Adrenal gland (tissue), 12 donors: ENCODE results near the gene SCRN1. TPM values are rescaled to one million over a fixed set of nuclear protein-coding genes. Genes with fewer than 3 reads are reported as not detected.
A peak's percentile ranks its signal among the peaks of the same experiment; 100 is the strongest.

ENCODE experiments used
- DNase-seq, 7 donors: peaks; one replicate each; pipeline ENCODE4 v3.0.0-alpha.2; 2019 to 2020
- H3K27ac ChIP-seq, 5 donors: fragments of 200-600 bp; sonication (generic) in 4 of 5; 1 replicate in 3 of 5; 2 replicates in 2 of 5; pipeline versions ENCODE4 v1.5.1 to v1.8.0; 2016 to 2020; ENCODE audit warnings: mild to moderate bottlenecking in 1 of 5
- H3K27me3 ChIP-seq: fragments of 200-600 bp; 2 replicates; pipeline ENCODE4 v1.8.0; 2021
- H3K36me3 ChIP-seq, 2 donors: fragments of 200-600 bp; replicated peaks in 1 of 2; 1 replicate in 1 of 2; 2 replicates in 1 of 2; pipeline versions ENCODE4 v1.5.1 to v1.8.0; 2018 to 2022
- H3K4me1 ChIP-seq, 2 donors: fragments of 200-600 bp; replicated peaks in 1 of 2; 1 replicate in 1 of 2; 2 replicates in 1 of 2; pipeline versions ENCODE4 v1.5.1 to v1.8.0; 2018 to 2021
- H3K4me3 ChIP-seq, 4 donors: fragments of 200-600 bp; sonication (generic) in 3 of 4; one replicate each; pipeline ENCODE4 v1.5.1; 2016 to 2018
- H3K9me3 ChIP-seq, 3 donors: fragments of 200-600 bp; sonication (generic) in 1 of 3; replicated peaks in 1 of 3; 1 replicate in 2 of 3; 2 replicates in 1 of 3; pipeline versions ENCODE4 v1.5.1 to v1.8.0; 2016 to 2021
- CTCF ChIP-seq, 6 experiments: fragments of 450-650 bp in 4 of 6; fragments of 200-600 bp in 2 of 6; sonication (generic) in 1 of 6; IDR thresholded peaks; 1 replicate in 5 of 6; 2 replicates in 1 of 6; pipeline versions ENCODE4 v1.5.1 to v1.8.0; 2016 to 2021; ENCODE audit warnings: antibody characterized with exemption in 6 of 6, mild to moderate bottlenecking in 2 of 6, moderate library complexity in 1 of 6
- POLR2A ChIP-seq, 2 donors: fragments of 450-650 bp; IDR thresholded peaks; one replicate each; pipeline ENCODE4 v1.6.1; 2017; ENCODE audit warnings: antibody characterized with exemption in 2 of 2, mild to moderate bottlenecking in 2 of 2, moderate library complexity in 1 of 2
- WGBS, 4 donors: extraction: QIAGEN DNeasy Blood & Tissue Kit in 2 of 4; methylation state at CpG; one replicate each; pipeline versions ENCODE4 v1.1.5 to v1.1.7; 2013 to 2017; 5-methylcytosine and 5-hydroxymethylcytosine counted together
- intact Hi-C, 2 donors: fragments of 100-400 bp; cut with DNase I; formaldehyde crosslinking; loops; one replicate each; pipeline versions ENCODE4 v1.14.1 to v1.15.0; 2022 to 2023
- polyA plus RNA-seq, 3 donors: library from polyadenylated mRNA; stranded (reverse); fragments of 200-250 nt in 2 of 3; fragments of 350-450 nt in 1 of 3; fragmentation: Illumina TruSeq in 1 of 3; extraction: RNeasy Lipid Tissue Mini Kit (QIAGEN cat#74804) in 1 of 3; gene quantifications; one replicate each; pipeline ENCODE4 v1.2.3, GENCODE V29; 2013 to 2014
- total RNA-seq, 9 donors: library from RNA; depleted of rRNA in 4 of 9; stranded (reverse); fragments of >200 nt in 4 of 9; fragments of 120-200 nt in 1 of 9; fragmentation: NEBNext Ultra II Directional in 1 of 9; extraction: Animal tissue kit (Norgen Biotek cat#: 25700) in 1 of 9; gene quantifications; one replicate each; pipeline versions ENCODE4 v1.1.0 to v1.2.4, GENCODE V29; 2013 to 2023
- donor health status: healthy with polysubstance abuse.
- donor health status: Bipolar disorder and iron deficiency.
- donor health status: DM: yes; HTN: yes; CAD: no.
- donor health status: DM: no; HTN: no; CAD: no.
- donor health status: DM: no; HTN: no; CAD: no.
- donor health status: DM: yes; HTN: yes; CAD: no.

The SCRN1 gene
- total and polyA plus RNA-seq, 12 donors = 8.2 to 75.9 (median 50.2) TPM

GRCh38 chr7:29975561-29975960, 14.0 kb downstream of the SCRN1 start:
- WGBS, 4 donors = 82 to 87% (median 86%) methylated on average over 1 of the region's 1 CpG
- H3K4me1 ChIP-seq = peaks cover 0 to 24% of the 10 kb centered on the region in 2 donors
- no peaks in the 10 kb centered on the region for H3K9me3 ChIP-seq
- DNase-seq = no peak
- intact Hi-C loops = no loop called here
- H3K36me3 ChIP-seq = no peaks in the 10 kb centered on the region
- no peak for TF ChIP-seq POLR2A (IDR thresholded peaks at IDR 0.05)
- H3K27ac ChIP-seq = peak overlapping the region in 1 of 5 donors; percentile 36
- no peaks in the 10 kb centered on the region for H3K27me3 ChIP-seq
- H3K4me3 ChIP-seq = no peak overlapping the region

DNA sequence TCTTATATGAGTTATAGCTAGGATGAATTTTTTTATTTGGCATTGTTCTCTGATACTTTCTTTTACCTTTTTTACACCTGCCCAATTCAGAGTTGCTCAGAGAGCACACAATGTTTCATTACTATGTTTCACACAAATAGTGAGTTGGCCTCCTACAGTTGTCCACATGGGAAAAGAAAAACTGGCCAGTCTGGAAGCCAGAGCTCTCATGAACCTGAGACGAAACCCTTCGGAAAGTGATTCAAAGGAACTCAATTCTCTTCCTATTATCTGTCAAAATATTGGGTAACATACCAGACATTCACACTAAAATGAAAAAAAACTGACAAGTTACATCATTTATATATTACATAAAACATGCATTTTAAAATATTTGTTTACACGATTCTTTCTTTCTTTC, 15.3 kb downstream of the SCRN1 start:
- no peaks in the 10 kb centered on the region for H3K36me3 ChIP-seq
- peaks cover 0 to 35% of the 10 kb centered on the region in 2 donors for H3K4me1 ChIP-seq
- H3K27me3 ChIP-seq = no peaks in the 10 kb centered on the region
- H3K9me3 ChIP-seq = no peaks in the 10 kb centered on the region
- H3K27ac ChIP-seq = no peak overlapping the region
- intact Hi-C loops = no loop called here
- 79 to 87% (median 83%) methylated on average over 3 of the region's 3 CpGs for WGBS, 4 donors
- DNase-seq = no peak
- H3K4me3 ChIP-seq = no peak overlapping the region
- TF ChIP-seq POLR2A (IDR thresholded peaks at IDR 0.05) (no peak), CTCF (IDR thresholded peaks at IDR 0.05) (no peak)

- no peaks in the 10 kb centered on the region for H3K36me3 ChIP-seq
- intact Hi-C loops = no loop called here
- TF ChIP-seq POLR2A (IDR thresholded peaks at IDR 0.05) (no peak), CTCF (IDR thresholded peaks at IDR 0.05) (no peak)
- no peak for DNase-seq
- WGBS, 4 donors = 86 to 96% (median 92%) methylated on average over 1 of the region's 1 CpG
- no peaks in the 10 kb centered on the region for H3K9me3 ChIP-seq
- H3K4me1 ChIP-seq = peaks cover 0 to 46% of the 10 kb centered on the region in 2 donors
- H3K4me3 ChIP-seq = no peak overlapping the region
- H3K27ac ChIP-seq = no peak overlapping the region
- H3K27me3 ChIP-seq = no peaks in the 10 kb centered on the region
Observed at GRCh38 chr7:29972315-29972669, 17.3 kb downstream of the SCRN1 start.

- WGBS, 4 donors = 74 to 82% (median 78%) methylated on average over 5 of the region's 5 CpGs
Observed at GRCh38 chr7:29971566-29972314, 17.9 kb downstream of the SCRN1 start.

More at GRCh38 chr7:29971566-29972314, 17.9 kb downstream of the SCRN1 start:
- TF ChIP-seq CTCF (IDR thresholded peaks at IDR 0.05) = no peak
- TF ChIP-seq POLR2A (IDR thresholded peaks at IDR 0.05) = no peak
- no peak overlapping the region for H3K4me3 ChIP-seq
- peaks cover 0 to 46% of the 10 kb centered on the region in 2 donors for H3K4me1 ChIP-seq
- H3K36me3 ChIP-seq = no peaks in the 10 kb centered on the region
- H3K9me3 ChIP-seq = no peaks in the 10 kb centered on the region
- no peak overlapping the region for H3K27ac ChIP-seq
- DNase-seq = no peak
- H3K27me3 ChIP-seq = no peaks in the 10 kb centered on the region
- intact Hi-C loops = no loop called here
